ENCODE data around the gene ARHGAP42.

DNA sequence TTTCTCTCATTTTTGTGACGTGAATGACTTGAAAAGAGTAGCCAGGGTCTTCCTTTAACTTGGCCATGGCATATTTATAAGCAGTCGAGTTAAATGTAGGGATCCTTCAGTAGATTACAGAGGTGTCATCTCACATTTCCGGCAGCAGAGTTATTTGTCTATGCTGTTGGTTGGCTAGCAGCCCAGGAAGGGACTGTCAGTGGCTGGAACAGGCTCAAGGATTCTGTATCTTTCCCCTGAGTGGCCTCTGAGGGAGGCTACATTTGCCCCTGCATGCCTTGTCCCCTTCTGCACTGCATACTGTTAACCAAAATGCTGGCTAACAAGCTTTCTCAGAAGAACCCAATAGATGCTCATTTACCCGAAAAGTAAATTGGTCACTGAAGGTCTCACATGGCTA, 254.9 kb downstream of the ARHGAP42 start:
- TF ChIP-seq POLR2A (IDR thresholded peaks at IDR 0.05), result no peak
- TF ChIP-seq, protein P1, sequence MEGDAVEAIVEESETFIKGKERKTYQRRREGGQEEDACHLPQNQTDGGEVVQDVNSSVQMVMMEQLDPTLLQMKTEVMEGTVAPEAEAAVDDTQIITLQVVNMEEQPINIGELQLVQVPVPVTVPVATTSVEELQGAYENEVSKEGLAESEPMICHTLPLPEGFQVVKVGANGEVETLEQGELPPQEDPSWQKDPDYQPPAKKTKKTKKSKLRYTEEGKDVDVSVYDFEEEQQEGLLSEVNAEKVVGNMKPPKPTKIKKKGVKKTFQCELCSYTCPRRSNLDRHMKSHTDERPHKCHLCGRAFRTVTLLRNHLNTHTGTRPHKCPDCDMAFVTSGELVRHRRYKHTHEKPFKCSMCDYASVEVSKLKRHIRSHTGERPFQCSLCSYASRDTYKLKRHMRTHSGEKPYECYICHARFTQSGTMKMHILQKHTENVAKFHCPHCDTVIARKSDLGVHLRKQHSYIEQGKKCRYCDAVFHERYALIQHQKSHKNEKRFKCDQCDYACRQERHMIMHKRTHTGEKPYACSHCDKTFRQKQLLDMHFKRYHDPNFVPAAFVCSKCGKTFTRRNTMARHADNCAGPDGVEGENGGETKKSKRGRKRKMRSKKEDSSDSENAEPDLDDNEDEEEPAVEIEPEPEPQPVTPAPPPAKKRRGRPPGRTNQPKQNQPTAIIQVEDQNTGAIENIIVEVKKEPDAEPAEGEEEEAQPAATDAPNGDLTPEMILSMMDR (IDR thresholded peaks at IDR 0.05), result no peak
